Measurements from ENCODE around the gene ZNF593OS.
A peak's percentile ranks its signal among the peaks of the same experiment; 100 is the strongest.

The ZNF593OS gene

DNA sequence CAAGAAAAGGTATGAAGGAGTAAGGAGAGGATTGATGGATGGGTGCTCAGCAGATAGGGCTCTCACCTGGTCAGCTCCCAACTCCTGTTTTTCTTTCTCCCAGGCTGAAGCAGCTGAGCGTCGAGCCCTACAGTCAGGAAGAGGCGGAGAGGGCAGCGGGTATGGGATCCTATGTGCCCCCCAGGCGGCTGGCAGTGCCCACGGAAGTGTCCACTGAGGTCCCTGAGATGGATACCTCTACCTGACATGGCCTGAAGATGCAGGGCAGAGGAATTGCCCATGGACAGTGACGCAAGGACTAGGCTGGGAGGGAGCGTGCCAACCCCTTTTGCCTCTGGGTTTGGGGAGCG is 1.2 kb downstream of the ZNF593OS start:
- Histone ChIP-seq H3K9ac (ENCODE audit: low read depth, low read length) (peak overlapping the region; percentile 83), H4K20me1 (ENCODE audit: insufficient read depth, low read length) (no peaks in the 10 kb centered on the region), H3K4me3 (ENCODE audit: low read depth in 1 of 2, low read length in 2 of 2) (peak overlapping the region; percentile 56 to 84; a peak in 3 of 4 replicates), H2AFZ (ENCODE audit: low read depth, low read length) (peak overlapping the region; percentile 95), H3K79me2 (ENCODE audit: insufficient read depth, low read length) (peaks cover 3% of the 10 kb centered on the region; the same call in 1 of the 2 replicates), H3K4me1 (ENCODE audit: insufficient read depth, low read length) (peaks cover 23% of the 10 kb centered on the region), H3K36me3 (ENCODE audit: insufficient read depth, low read length) (peaks cover 5% of the 10 kb centered on the region), H3K9me3 (ENCODE audit: insufficient read depth, low read length, severe bottlenecking) (no peaks in the 10 kb centered on the region), H3K27me3 (ENCODE audit: insufficient read depth, low read length, poor library complexity) (peaks cover 3% of the 10 kb centered on the region), H3K4me2 (ENCODE audit: insufficient read depth, low read length) (peak overlapping the region; percentile 81), H3K27ac (ENCODE audit: low read length) (peak overlapping the region; percentile 45; the same call in 1 of the 2 replicates)
- TF ChIP-seq EZH2 (IDR thresholded peaks at IDR 0.05; ENCODE audit: borderline replicate concordance, low read depth, low read length, severe bottlenecking), result no peak
- TF ChIP-seq, protein P1, sequence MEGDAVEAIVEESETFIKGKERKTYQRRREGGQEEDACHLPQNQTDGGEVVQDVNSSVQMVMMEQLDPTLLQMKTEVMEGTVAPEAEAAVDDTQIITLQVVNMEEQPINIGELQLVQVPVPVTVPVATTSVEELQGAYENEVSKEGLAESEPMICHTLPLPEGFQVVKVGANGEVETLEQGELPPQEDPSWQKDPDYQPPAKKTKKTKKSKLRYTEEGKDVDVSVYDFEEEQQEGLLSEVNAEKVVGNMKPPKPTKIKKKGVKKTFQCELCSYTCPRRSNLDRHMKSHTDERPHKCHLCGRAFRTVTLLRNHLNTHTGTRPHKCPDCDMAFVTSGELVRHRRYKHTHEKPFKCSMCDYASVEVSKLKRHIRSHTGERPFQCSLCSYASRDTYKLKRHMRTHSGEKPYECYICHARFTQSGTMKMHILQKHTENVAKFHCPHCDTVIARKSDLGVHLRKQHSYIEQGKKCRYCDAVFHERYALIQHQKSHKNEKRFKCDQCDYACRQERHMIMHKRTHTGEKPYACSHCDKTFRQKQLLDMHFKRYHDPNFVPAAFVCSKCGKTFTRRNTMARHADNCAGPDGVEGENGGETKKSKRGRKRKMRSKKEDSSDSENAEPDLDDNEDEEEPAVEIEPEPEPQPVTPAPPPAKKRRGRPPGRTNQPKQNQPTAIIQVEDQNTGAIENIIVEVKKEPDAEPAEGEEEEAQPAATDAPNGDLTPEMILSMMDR (IDR thresholded peaks at IDR 0.05; ENCODE audit: borderline replicate concordance, extremely low read depth, low read length, poor library complexity, severe bottlenecking), result no peak
- DNase-seq, result no peak
- ATAC-seq (ENCODE audit: insufficient read depth, low read depth), result no peak

DNA sequence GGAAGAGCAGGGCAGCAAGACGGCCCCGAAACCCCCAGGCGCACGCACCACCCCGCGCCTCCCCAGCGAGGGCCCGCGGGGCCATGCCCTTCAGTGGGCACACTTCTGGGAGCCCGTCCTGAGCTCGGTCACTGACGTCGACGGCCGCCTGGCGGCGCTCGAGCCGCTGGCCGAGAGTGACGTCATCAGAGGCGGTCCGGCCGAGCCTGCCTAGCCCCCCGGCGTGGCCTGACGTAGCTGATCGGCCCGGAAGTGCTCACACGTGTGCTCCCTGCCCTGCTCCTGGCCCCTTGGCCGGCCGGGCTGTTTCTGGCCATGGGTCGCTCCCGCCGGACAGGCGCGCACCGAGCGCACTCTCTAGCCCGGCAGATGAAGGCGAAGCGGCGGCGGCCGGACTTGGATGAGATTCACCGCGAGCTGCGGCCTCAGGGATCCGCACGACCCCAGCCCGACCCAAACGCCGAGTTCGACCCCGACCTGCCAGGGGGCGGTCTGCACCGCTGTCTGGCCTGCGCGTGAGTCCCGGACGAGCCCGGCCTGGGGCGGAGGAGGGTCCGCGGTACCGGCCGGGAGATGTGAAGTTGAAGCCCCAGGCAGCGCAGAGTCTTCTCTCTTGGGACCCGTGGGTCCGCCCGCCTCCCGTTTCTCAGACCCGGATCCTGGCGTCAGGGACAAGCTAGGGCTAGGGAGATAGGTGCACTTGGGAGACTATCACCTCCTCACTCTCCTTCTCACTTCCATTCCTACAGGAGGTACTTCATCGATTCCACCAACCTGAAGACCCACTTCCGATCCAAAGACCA is 1.8 kb downstream of the ZNF593OS start, which contains the start of gene ZNF593:
Gene ZNF593 (plus strand): TSS at position 240 of the 803 bp plus-strand sequence. CDS start 76 bp downstream, at position 316.
- peaks cover 3% of the 10 kb centered on the region for H3K27me3 ChIP-seq (ENCODE audit: insufficient read depth, low read length, poor library complexity)
- peaks cover 3% of the 10 kb centered on the region; the same call in 1 of the 2 replicates for H3K79me2 ChIP-seq (ENCODE audit: insufficient read depth, low read length)
- peak within 1 kb of the TSS; percentile 81 for H3K4me2 ChIP-seq (ENCODE audit: insufficient read depth, low read length)
- H3K9ac ChIP-seq (ENCODE audit: low read depth, low read length), result peak within 1 kb of the TSS; percentile 83
- peaks cover 23% of the 10 kb centered on the region for H3K4me1 ChIP-seq (ENCODE audit: insufficient read depth, low read length)
- H3K27ac ChIP-seq (ENCODE audit: low read length), result peak within 1 kb of the TSS; percentile 45; the same call in 1 of the 2 replicates
- H3K36me3 ChIP-seq (ENCODE audit: insufficient read depth, low read length), result peaks cover 5% of the 10 kb centered on the region
- peak within 1 kb of the TSS; percentile 56 to 84; a peak in 3 of 4 replicates for H3K4me3 ChIP-seq (ENCODE audit: low read depth in 1 of 2, low read length in 2 of 2)
- TF ChIP-seq, protein P1 (IDR thresholded peaks at IDR 0.05; ENCODE audit: borderline replicate concordance, extremely low read depth, low read length, poor library complexity, severe bottlenecking), result peak; percentile 87
- TF ChIP-seq EZH2 (IDR thresholded peaks at IDR 0.05; ENCODE audit: borderline replicate concordance, low read depth, low read length, severe bottlenecking), result no peak
- no peaks in the 10 kb centered on the region for H4K20me1 ChIP-seq (ENCODE audit: insufficient read depth, low read length)
- ATAC-seq (ENCODE audit: insufficient read depth, low read depth) (peak; percentile 89), DNase-seq (peak; percentile 87)
- H3K9me3 ChIP-seq (ENCODE audit: insufficient read depth, low read length, severe bottlenecking), result no peaks in the 10 kb centered on the region
- H2AFZ ChIP-seq (ENCODE audit: low read depth, low read length), result peak within 1 kb of the TSS; percentile 95

DNA sequence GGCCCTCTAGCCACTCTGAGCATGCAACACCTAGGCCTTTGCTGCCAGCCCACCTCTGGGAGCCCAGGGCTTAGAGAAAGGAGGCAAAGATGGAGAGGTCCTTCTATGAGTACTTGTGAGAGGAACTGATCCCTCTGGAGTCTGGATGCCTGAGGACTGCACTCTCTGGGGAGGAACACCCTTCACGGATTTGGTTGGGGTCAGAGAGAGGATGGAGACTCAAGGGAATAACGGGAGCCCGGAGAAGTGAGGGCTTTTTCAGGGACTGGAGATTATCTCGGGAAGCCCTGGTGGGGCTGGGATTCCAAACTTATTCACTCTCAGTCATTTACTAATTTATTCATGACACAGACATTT is 2.5 kb downstream of the ZNF593OS start:
- Histone ChIP-seq H3K4me2 (ENCODE audit: insufficient read depth, low read length) (peak overlapping the region; percentile 81), H3K27ac (ENCODE audit: low read length) (no peak overlapping the region; the same call in 1 of the 2 replicates), H3K36me3 (ENCODE audit: insufficient read depth, low read length) (peaks cover 5% of the 10 kb centered on the region), H3K4me3 (ENCODE audit: low read depth in 1 of 2, low read length in 2 of 2) (peak overlapping the region in 1 of 2 experiments; percentile 84; a peak in 2 of 4 replicates), H3K79me2 (ENCODE audit: insufficient read depth, low read length) (peaks cover 3% of the 10 kb centered on the region; the same call in 1 of the 2 replicates), H3K9me3 (ENCODE audit: insufficient read depth, low read length, severe bottlenecking) (no peaks in the 10 kb centered on the region), H3K27me3 (ENCODE audit: insufficient read depth, low read length, poor library complexity) (peaks cover 9% of the 10 kb centered on the region), H2AFZ (ENCODE audit: low read depth, low read length) (peak overlapping the region; percentile 95), H3K9ac (ENCODE audit: low read depth, low read length) (peak overlapping the region; percentile 83), H3K4me1 (ENCODE audit: insufficient read depth, low read length) (peaks cover 23% of the 10 kb centered on the region), H4K20me1 (ENCODE audit: insufficient read depth, low read length) (no peaks in the 10 kb centered on the region)
- ATAC-seq (ENCODE audit: insufficient read depth, low read depth) (no peak), DNase-seq (no peak)
- TF ChIP-seq EZH2 (IDR thresholded peaks at IDR 0.05; ENCODE audit: borderline replicate concordance, low read depth, low read length, severe bottlenecking), result no peak
- TF ChIP-seq, protein P1 (IDR thresholded peaks at IDR 0.05; ENCODE audit: borderline replicate concordance, extremely low read depth, low read length, poor library complexity, severe bottlenecking), result no peak

All from DND-41 (cell line).